Small intestine (tissue), 7 donors: ENCODE data around the gene ANO5. TPM values are rescaled to one million over a fixed set of nuclear protein-coding genes. Genes with fewer than 3 reads are reported as not detected.

ENCODE experiments used
- DNase-seq, 2 donors: peaks; one replicate each; pipeline versions ENCODE4 v3.0.0 to v3.0.0-alpha.2; 2013
- FAIRE-seq: peaks from 2 replicates; lab custom pipeline; 2012; peaks lifted over from hg19 to GRCh38; lab: Jason Lieb, UNC
- H3K27ac ChIP-seq, 3 donors: one replicate each; pipeline ENCODE4 v1.5.1; 2013; ENCODE audit warnings: low read length in 2 of 3, mild to moderate bottlenecking in 2 of 3, control low read depth in 1 of 3, inconsistent platforms in 1 of 3, low read depth in 1 of 3, moderate library complexity in 1 of 3
- H3K27me3 ChIP-seq, 3 donors: one replicate each; pipeline ENCODE4 v1.6.1; 2013; ENCODE audit warnings: low read length in 3 of 3, inconsistent platforms in 1 of 3; ENCODE audit not compliant: control insufficient read depth in 3 of 3, insufficient read depth in 3 of 3
- H3K36me3 ChIP-seq, 3 donors: one replicate each; pipeline ENCODE4 v1.6.1; 2013; ENCODE audit warnings: low read length in 3 of 3, inconsistent platforms in 1 of 3, low read depth in 1 of 3, mild to moderate bottlenecking in 1 of 3, moderate library complexity in 1 of 3; ENCODE audit not compliant: control insufficient read depth in 3 of 3, insufficient read depth in 2 of 3
- H3K4me1 ChIP-seq, 3 donors: one replicate each; pipeline ENCODE4 v1.6.1; 2013; ENCODE audit warnings: low read length in 2 of 3, inconsistent platforms in 1 of 3, low read depth in 1 of 3, mild to moderate bottlenecking in 1 of 3, moderate library complexity in 1 of 3; ENCODE audit not compliant: control insufficient read depth in 3 of 3, insufficient read depth in 2 of 3
- H3K4me3 ChIP-seq, 3 donors: one replicate each; pipeline ENCODE4 v1.5.1; 2013; ENCODE audit warnings: low read length in 3 of 3, control low read depth in 1 of 3, inconsistent platforms in 1 of 3, low read depth in 1 of 3, mild to moderate bottlenecking in 1 of 3, moderate library complexity in 1 of 3
- H3K9me3 ChIP-seq, 2 donors: one replicate each; pipeline ENCODE4 v1.6.1; 2013; ENCODE audit warnings: low read depth in 1 of 2, low read length in 1 of 2; ENCODE audit not compliant: control insufficient read depth in 2 of 2, insufficient read depth in 1 of 2
- WGBS, 3 donors: extraction: QIAGEN DNeasy Blood & Tissue Kit; methylation state at CpG; one replicate each; pipeline ENCODE4 v1.1.7; 2013; 5-methylcytosine and 5-hydroxymethylcytosine counted together
- polyA plus RNA-seq, 4 donors: library from polyadenylated mRNA; stranded (reverse) in 3 of 4; unstranded in 1 of 4; fragments of 200-250 nt in 3 of 4; fragments of 120-200 nt in 1 of 4; gene quantifications; one replicate each; pipeline versions ENCODE4 v1.2.1 to v1.2.3, GENCODE V29; 2013
- donor health status: healthy with polysubstance abuse.
- donor health status: control.
- donor health status: control.
- donor health status: Bipolar disorder and iron deficiency.
- donor health status: healthy.

ANO5 gene
- polyA plus RNA-seq, 4 donors = 1.4 to 7.8 (median 1.7) TPM

DNA sequence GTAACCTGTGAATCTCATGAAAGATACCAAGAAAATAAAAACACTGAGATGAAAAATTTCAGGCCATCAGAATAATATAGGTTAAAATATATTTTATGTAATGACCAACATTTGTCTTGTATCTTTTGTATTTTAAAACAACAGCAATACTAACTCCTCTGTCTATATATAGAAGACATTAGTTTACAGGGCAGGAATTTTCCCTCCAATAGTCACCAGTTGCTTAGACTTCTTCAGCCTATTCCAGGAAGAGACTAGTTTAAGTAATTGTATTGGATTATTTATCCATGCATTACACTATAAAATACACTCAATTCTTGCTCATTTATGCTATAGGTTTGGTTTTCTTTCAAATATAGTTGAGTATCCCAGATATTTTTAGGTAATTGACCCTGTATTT is 24.1 kb downstream of the ANO5 start:
- Histone ChIP-seq H3K9me3 (no peaks in the 10 kb centered on the region), H3K27me3 (no peaks in the 10 kb centered on the region), H3K36me3 (no peaks in the 10 kb centered on the region), H3K4me1 (no peaks in the 10 kb centered on the region), H3K4me3 (no peak overlapping the region), H3K27ac (no peak overlapping the region)
- DNase-seq = no peak
- FAIRE-seq = no peak

DNA sequence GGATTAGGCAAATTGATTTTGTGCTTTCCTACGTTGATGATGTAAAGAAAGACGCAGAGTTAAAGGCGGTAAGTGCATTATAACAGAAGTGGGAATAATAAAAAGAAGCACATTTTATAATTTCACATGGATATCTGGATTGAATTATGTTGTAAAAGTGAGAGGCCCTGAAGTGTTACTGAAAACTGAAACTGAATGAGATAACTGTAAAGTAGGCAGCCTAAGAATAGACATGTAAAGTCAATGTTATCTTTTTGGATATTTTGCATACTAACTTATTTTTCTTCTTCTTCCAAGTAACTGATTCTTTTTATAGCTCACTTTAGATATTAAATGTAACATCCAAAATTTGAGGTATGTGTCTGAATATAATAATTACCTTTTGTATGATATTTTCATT is 28.3 kb downstream of the ANO5 start:
- 93 to 97% (median 95%) methylated on average over 3 of the region's 3 CpGs for WGBS, 3 donors

DNA sequence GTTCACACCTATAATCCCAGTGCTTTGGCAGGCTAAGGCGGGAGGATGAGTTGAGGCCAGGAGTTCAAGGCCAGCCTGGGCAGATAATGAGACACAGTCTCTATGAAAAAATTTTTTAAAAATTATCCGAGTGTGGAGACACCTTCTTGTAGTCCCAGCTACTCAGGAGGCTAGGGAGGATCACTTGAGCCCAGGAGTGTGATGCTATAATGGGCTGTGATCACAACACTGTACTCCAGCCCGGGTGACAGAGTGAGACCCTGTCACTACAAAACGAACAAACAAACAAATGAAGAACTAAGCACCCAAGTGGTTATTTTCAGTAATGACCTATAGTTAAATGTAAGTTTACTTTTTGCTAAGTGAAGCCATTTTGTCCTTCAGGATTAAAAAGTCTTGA is 32.3 kb downstream of the ANO5 start:
- WGBS, 3 donors = 80 to 92% (median 88%) methylated on average over 4 of the region's 4 CpGs
- no peaks in the 10 kb centered on the region for H3K4me1 ChIP-seq
- no peaks in the 10 kb centered on the region for H3K9me3 ChIP-seq
- H3K36me3 ChIP-seq = peaks cover 0 to 2% (median 0%) of the 10 kb centered on the region in 3 donors
- DNase-seq = no peak
- FAIRE-seq = no peak
- H3K27me3 ChIP-seq = no peaks in the 10 kb centered on the region
- H3K4me3 ChIP-seq = no peak overlapping the region
- no peak overlapping the region for H3K27ac ChIP-seq

More for the DNA sequence above, 28.3 kb downstream of the ANO5 start:
- H3K9me3 ChIP-seq = no peaks in the 10 kb centered on the region
- FAIRE-seq (no peak), DNase-seq (no peak)
- no peaks in the 10 kb centered on the region for H3K36me3 ChIP-seq
- no peak overlapping the region for H3K4me3 ChIP-seq
- no peak overlapping the region for H3K27ac ChIP-seq
- H3K27me3 ChIP-seq = no peaks in the 10 kb centered on the region
- H3K4me1 ChIP-seq = no peaks in the 10 kb centered on the region

DNA sequence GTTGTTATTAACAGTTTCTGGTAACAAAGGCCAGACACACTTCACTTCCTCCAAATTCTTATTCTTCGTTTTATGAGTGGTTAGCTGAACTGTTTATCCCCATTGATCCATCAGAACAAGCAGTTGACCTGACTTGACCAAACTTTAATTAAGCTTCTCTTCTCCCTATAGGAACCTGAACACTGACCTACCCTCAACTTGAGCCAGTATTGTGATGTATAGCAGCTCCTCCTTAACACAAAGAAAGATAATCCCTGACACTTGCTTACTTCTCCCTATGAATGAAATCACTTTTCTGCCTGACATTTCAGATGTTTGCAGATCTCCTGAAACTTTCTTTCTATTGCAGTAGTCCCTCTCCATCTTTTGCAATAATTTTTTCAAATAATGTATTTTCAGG is 41.9 kb downstream of the ANO5 start:
- H3K36me3 ChIP-seq = no peaks in the 10 kb centered on the region
- no peaks in the 10 kb centered on the region for H3K4me1 ChIP-seq
- H3K9me3 ChIP-seq = no peaks in the 10 kb centered on the region
- no peak overlapping the region for H3K27ac ChIP-seq
- no peak for FAIRE-seq
- no peaks in the 10 kb centered on the region for H3K27me3 ChIP-seq
- WGBS, 3 donors = 32 to 83% (median 77%) methylated on average over 1 of the region's 1 CpG
- no peak for DNase-seq
- H3K4me3 ChIP-seq = no peak overlapping the region

DNA sequence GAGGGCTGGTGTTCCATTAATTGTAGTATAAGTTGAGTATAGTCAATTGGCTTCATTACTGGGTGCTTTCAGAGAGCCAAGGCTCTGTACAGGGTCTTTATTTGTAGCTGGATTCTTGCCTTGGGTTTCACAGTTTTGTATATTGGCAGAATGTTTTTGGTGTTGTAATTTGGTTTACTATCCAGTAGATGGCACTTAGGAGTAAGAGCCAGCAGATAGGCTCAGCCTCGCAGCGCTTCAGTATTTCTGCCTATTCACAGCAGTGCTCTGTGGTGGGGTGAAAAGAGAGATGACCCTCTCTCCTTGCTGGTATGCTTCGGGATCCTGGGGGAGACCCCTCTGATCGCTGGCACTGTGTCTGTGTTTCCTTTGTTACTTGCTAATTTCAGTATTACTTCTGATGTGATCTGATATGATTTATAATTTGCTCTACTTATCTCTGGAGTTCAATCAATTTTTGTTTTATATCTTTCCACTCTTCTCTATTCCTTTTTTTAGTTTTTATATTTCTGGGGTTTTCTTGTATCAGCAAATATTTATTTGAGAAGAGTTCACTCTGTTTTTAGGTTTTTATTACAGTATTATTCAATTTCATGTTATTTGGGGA is 52.2 kb downstream of the ANO5 start:
- Histone ChIP-seq H3K36me3 (no peaks in the 10 kb centered on the region), H3K27ac (no peak overlapping the region), H3K9me3 (no peaks in the 10 kb centered on the region), H3K4me3 (no peak overlapping the region), H3K27me3 (no peaks in the 10 kb centered on the region), H3K4me1 (no peaks in the 10 kb centered on the region)
- no peak for FAIRE-seq
- WGBS, 3 donors = 4 to 8% (median 5%) methylated on average over 4 of the region's 4 CpGs
- peak; percentile 31 for DNase-seq

DNA sequence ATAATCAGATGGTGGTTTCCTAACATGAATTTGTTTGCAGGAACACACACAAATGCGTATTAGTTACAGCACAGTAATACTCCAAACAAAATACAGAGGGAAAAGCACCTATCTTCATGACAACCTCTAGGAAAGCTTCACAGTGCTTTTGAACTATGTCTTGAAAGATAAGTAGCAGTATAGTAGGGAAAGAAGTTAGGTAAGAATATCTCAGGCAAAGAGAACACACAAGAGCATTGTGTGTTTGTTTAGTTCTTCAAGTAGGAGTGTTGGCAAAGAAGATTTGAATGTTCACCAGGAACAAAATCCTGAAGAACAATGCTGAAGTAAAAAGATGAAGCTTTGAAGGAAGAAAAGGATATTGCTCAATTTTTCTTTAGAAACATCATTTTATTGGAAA is 54.1 kb downstream of the ANO5 start:
- Histone ChIP-seq H3K4me1 (no peaks in the 10 kb centered on the region), H3K27me3 (no peaks in the 10 kb centered on the region), H3K36me3 (no peaks in the 10 kb centered on the region), H3K27ac (no peak overlapping the region), H3K9me3 (no peaks in the 10 kb centered on the region), H3K4me3 (no peak overlapping the region)
- DNase-seq (no peak), FAIRE-seq (no peak)
- WGBS, 3 donors = 51 to 97% (median 89%) methylated on average over 1 of the region's 1 CpG

DNA sequence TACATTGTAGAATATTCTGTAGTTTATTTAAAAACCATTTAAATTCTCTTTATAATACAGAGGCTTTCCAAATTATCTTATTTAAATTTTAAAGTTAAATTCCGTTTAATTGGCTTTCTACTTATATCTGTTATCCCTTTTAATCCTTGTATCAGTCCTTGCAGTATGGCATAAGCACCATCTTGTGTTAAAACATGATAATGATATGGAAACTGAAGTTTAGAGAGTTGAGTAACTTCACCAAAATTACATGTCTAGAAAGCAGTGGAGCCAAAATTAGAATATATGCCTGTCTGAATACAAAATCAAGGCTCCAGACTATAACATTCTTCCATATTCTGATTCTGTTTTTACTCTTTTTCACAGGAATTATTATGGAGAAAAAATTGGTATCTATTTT is 57.0 kb downstream of the ANO5 start:
- 62 to 86% (median 78%) methylated on average over 1 of the region's 1 CpG for WGBS, 3 donors
- Histone ChIP-seq H3K4me3 (no peak overlapping the region), H3K36me3 (no peaks in the 10 kb centered on the region), H3K27me3 (no peaks in the 10 kb centered on the region), H3K9me3 (no peaks in the 10 kb centered on the region), H3K4me1 (no peaks in the 10 kb centered on the region), H3K27ac (no peak overlapping the region)
- DNase-seq = no peak
- no peak for FAIRE-seq

DNA sequence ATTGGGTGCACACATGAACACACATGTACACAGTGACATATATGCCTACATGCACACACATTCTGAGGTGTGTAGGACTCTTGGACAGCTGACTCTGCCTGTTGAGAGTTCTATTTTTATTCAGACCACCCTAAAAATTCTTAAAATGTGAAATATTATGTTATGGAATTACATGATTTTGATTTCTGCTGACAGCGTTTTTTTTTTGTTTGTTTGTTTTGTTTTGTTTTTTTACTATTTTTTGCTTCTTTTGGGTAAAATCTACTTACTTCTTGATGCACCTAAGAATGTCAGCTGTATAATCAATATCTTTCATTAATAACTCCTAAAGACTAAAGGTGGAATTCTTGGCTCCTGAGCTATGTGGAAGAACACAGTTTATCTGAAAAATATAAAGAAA is 64.0 kb downstream of the ANO5 start:
- FAIRE-seq (no peak), DNase-seq (no peak)
- no peaks in the 10 kb centered on the region for H3K27me3 ChIP-seq
- H3K4me3 ChIP-seq = no peak overlapping the region
- H3K4me1 ChIP-seq = no peaks in the 10 kb centered on the region
- no peaks in the 10 kb centered on the region for H3K36me3 ChIP-seq
- H3K27ac ChIP-seq = no peak overlapping the region
- 87 to 97% (median 92%) methylated on average over 1 of the region's 1 CpG for WGBS, 3 donors
- no peaks in the 10 kb centered on the region for H3K9me3 ChIP-seq

DNA sequence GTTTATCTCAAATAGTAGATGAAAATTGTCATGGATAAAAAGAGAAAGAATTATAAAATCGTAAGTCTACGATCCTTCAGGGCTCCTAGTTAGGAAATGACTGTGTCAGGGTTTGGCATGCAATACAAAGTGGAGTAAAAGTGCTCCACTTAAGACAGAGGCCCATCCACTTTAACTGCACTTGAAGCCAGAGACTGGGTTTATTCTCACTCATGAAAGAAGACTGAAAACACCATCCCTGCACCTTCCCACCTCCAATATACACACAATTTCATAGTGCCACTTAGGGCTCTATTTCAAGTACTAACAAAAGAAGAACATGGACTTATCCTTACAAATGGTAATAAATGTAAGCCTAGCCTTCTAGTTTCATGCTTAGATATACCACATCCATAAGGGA is 70.7 kb downstream of the ANO5 start:
- Histone ChIP-seq H3K27ac (no peak overlapping the region), H3K27me3 (no peaks in the 10 kb centered on the region), H3K9me3 (no peaks in the 10 kb centered on the region), H3K4me1 (no peaks in the 10 kb centered on the region), H3K36me3 (no peaks in the 10 kb centered on the region), H3K4me3 (no peak overlapping the region)
- 81 to 87% (median 81%) methylated on average over 2 of the region's 2 CpGs for WGBS, 3 donors
- DNase-seq (no peak), FAIRE-seq (no peak)
